Hematopoietic multipotent progenitor cell treated with erythropoietin and hydrocortisone succinate and interleukin-3 and kit ligand, for 17 days (in vitro differentiated cells): ENCODE measurements around the gene TBL1Y.
"Not testable (repeated sequence)": the region's sequence is repeated elsewhere in the genome, so short reads cannot be mapped to it uniquely, and the experiment has no call there.

ENCODE experiments used
- DNase-seq: peaks from one replicate; pipeline ENCODE4 v3.0.0-alpha.2; 2015; ENCODE audit warnings: low spot score

TBL1Y gene

GRCh38 chrY:6910372-6911252, at the start of gene TBL1Y:
Gene TBL1Y, plus strand, starts transcription at chrY:6910697. Its CDS starts 114,388 bp downstream, at chrY:7025085.
- no peak for DNase-seq

- no peak for DNase-seq
Measured at GRCh38 chrY:6894496-6894895, 16.0 kb upstream of the TBL1Y start.

DNA sequence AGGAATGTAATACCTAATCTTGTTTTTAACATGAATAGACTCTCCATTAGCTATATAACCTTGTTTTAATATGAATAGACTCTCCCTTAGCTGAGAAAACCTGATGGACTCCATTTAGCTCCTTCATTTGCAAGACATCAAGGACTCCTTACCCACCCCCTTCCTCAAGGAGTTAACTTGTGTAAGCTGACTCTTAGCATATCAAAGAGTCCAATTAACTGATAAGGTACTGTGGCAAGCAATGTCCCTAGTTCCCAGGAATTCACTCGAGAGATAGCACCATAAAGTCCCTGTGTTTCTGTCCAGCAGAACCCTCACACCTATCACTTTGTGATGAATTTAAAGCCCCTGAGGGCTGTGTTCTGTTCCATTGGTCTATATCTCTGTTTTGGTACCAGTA, 15.3 kb upstream of the TBL1Y start:
- no peak for DNase-seq

- DNase-seq: not testable (repeated sequence)
Measured at GRCh38 chrY:6902116-6902515, 8.4 kb upstream of the TBL1Y start.

DNA sequence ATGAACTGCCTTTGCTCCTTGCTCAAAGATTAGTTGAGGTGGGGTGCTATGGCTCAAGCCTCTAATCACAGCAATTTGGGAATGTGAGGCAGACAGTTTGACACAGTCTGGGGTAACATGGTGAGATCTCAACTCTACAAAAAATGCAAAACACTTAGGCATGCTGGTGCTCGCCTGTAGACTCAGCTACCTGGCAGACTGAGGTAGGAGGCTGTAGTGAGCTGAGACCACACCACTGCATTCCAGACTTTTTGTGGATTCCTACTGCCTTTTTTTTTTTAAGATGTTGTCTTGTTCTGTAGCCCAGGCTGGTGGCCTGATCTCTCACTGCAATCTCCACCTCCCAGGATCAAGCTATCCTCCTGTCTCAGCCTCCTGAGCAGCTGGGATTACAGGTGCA, 2.9 kb upstream of the TBL1Y start:
- no peak for DNase-seq

DNA sequence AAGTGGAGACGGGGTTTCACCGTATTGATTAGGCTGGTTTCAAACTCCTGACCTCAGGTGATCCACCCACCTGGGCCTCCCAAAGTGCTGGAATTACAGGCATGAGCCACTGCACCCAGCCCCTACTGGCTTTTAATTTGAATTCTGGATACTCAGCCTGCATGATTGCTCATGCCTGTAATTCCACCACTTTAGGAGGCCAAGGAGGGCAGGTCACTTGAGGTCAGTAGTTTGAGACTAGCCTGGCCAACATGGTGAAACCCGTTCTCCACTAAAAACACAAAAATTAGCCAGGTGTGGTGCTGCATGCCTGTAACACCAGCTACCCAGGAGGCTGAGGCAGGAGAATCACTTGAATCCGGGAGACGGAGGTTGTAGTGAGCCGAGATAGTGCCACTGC, 2.5 kb upstream of the TBL1Y start:
- not testable (repeated sequence) for DNase-seq

- no peak for DNase-seq
Measured at GRCh38 chrY:6909118-6909521, 1.4 kb upstream of the TBL1Y start.

DNA sequence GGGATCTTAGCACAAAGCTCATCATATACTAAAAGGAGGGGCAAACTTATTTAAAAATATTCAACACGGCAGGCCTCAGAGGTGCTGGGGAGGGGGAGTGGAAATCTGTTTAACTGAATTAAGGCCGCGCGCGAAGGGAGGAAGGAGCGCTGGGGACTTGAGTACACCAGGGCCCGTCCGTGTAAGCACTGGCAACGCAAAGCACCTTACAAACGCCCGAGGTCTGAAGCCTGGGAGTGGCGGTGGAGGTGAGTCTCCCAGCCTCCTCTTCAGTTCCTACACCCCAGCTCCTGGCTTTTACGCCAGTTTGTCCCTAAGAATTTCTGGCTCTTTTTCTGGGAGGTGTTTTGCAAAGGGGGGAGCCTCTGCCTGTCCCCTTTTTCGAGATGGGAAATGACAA, 641 bp upstream of the TBL1Y start:
- no peak for DNase-seq

DNA sequence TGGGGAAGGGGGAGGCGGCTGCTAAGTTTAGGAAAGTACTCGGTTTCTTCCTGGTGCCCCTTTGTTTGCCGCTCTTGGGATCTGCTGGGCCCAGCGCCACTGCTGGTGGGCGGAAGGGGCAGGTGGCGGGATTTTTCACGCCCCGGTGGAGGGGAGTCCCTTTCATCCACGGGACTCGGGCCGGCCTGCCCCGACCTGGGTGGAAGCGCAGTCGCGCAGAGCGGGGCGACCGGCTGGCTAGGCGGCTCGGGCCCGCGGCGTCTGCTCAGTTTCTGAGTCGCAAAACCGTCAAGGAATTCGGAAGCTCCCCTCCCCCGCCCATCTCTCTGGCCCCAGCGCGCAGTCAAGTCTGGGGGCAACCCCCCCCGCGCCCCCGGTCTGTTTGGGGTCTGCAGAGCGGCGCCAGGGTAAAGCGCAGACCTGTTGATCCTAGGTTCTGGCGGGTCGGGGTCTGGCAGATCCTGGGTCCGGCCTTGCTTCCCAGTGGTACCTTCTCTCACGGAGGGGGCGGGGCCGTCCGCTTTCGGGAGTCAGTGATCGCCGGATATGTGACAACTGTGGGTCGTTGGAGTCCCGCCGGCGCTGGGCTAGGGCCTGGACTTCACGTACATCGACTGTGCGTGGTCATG, 870 bp downstream of the TBL1Y start, which contains the start of gene AMELY:
Gene AMELY (minus strand): TSS at position 500 of the 629 bp plus-strand sequence. CDS start 39,144 bp downstream, outside the sequence.
- DNase-seq: no peak

DNA sequence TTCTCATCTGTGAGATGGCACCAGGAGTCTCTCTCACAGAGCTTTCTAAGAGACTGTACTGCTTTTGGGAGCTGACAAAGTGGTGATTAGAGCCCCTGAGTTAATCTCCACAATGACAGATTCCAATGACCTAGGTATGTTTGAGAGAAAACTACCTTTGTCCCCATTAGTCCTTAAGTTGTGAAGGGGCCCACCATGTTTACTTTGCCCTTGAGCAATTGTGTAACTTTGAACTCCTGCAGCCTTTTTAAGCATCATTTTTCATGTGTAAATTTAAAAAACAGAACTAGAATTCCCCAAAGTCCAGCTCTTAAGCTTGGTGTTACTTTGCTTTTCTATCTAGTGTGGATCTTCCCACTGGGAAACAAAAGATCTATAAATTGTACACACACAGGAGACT, 2.9 kb downstream of the TBL1Y start:
- no peak for DNase-seq

DNA sequence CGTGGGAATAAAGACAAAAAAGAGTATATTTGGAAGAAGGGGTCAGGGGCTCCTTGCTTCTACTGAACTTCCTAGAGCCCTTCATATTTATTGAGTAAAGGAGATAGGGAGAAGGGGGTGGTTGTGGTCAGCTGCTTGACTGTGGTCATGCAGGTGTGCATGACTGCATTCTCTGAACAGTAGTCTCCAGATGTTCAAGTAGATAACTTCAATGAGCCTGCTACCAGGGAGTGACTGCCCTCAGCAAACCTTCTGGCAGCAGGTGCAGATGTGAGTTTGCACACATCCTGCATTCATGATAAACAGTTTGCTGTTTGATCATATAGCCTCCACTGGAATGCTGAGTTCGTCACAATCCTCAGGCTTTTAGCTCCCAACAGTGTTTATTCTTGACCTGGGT, 10.6 kb downstream of the TBL1Y start:
- DNase-seq: no peak

DNA sequence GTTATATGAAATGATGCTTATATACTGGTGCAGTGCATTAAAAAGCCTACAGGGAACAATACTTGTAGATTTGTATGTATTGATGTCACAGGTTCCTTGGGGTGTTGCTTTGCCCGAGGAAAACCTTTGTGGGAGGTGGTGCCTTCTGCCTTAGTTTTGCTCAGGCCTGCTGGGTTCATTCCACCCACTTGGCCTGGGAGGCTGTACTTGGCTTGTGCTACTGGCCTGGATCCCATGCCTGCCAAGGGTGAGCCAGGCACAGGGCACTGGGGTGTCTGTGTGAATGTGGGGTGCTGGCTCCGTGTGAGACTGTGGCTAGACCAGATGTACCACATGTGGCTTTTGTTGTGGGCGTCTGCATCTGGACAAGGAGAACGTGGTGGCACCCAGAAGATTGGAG, 17.8 kb downstream of the TBL1Y start:
- no peak for DNase-seq

- no peak for DNase-seq
Measured at GRCh38 chrY:6929237-6929636, 18.7 kb downstream of the TBL1Y start.

DNA sequence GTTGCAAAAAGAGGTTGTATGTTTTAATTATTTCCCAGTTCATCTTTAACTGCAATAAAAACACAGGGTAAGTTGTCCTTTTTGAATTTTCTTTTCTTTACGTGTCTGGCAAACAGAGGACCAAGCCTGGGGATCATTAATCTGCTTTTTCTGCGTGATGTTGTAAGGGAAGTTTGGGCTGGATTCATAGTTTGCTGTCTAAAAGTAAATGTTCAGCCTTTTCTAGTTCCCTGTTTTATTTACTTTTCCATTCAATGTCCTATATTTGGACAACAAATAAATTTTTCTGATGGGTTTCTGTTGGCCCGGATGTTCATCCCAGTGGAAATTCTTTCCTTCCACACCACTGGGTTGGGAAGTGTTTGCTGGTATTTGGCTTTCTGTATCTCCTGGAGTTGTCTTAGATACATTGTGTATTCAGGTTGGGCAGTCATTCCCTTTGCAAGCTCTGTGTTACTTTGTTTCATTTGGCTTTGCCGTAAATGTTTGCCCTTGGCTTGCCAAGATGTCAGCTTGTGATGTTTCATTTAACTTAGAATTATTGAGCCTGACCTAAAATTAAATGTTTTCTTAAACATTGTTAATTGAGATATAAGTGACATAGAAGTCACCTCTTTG, 21.4 kb downstream of the TBL1Y start:
- DNase-seq: no peak

GRCh38 chrY:6935497-6935896, 25.0 kb downstream of the TBL1Y start:
- no peak for DNase-seq

DNA sequence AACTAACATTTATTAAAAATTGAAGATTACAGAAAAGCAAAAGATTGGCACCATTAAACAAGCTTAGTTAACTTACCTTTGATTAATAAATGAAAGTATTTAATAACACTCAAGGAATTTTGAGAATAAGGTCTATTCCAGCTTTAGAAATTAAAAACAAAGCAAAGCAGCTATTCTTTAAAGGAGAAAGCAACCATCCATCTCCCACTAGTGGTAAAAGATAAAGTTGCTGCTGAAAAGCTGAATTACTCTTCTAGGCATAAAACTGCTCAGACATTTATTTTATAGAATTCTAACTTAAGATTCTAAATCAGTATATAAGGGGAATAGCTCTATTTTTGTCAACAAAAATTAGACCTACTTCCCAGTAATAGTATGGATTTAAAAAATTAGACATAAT, 37.2 kb downstream of the TBL1Y start:
- no peak for DNase-seq

- DNase-seq: no peak
Measured at GRCh38 chrY:6948378-6948777, 37.9 kb downstream of the TBL1Y start.

GRCh38 chrY:6949947-6950346, 39.5 kb downstream of the TBL1Y start:
- DNase-seq: no peak

GRCh38 chrY:6964732-6965131, 54.2 kb downstream of the TBL1Y start:
- DNase-seq: peak; percentile 55

DNA sequence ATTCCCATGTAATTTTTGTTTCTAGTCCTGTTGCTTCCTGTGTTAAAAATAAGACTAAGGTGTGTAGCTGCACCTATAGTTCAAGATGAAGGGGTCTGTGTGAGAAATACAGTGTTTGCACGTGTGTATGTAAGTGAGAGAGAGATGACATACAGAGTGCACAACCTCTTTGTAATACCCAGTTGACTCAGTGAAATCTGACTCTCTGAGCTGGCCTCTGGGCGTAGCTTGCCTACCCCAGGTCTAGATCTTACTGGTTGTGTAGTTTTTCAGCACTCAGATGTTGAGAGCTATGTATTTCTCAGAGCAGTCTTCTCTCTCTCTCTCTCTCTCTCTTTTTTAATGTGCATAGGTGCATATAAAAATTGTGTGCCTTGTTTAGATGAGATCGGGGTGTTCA, 56.0 kb downstream of the TBL1Y start:
- no peak for DNase-seq

DNA sequence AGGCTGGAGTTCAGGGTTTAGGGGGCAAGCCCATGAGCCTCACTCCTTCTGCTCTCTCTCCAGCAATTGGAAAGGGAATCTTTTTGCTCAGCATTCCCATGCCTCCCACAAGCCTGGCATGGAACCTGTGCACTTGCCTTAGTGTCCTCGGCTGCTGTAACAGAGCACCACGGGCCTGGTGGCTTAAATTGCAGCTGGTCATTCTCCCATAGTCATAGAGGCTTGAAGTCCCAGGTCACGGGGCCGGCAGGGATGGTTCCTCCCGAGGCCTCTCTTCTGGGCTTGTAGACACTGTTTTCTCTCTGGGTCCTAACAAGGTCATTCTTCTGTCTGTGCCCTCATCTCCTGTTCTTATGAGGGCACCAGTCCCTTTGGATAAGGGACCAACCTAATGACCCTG, 57.2 kb downstream of the TBL1Y start:
- no peak for DNase-seq

DNA sequence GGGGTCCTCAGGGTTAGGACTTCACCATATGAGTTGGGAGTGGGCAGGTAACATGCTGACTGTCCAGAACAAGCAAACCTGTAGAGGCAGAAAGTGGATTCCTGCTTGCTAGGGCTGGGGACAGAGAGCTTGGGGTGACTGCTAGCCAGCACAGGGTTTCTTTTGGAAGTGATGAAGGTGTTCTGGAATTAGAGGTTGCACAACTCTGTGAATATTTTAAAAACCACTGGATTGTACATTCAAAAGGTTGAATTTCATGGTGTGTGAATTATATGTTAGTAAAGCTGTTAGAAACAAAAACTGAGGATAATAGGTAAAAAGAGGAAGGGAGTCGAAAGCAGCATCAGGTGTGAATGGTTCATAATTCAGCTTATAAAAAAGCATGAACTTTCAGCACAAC, 57.7 kb downstream of the TBL1Y start:
- no peak for DNase-seq

- DNase-seq: no peak
Measured at GRCh38 chrY:6972271-6972887, 61.9 kb downstream of the TBL1Y start.
